SU-DHL-6 (cell line): ENCODE measurements around the gene OR6K2.

Source experiments
- H2AFZ ChIP-seq: fragments of 200-600 bp; sonication (generic); 2 replicates; pipeline ENCODE4 v1.6.1; 2014; ENCODE audit warnings: low read depth, mild to moderate bottlenecking, moderate library complexity, mixed read lengths, antibody characterized with exemption, low read length; ENCODE audit not compliant: severe bottlenecking
- H3F3A ChIP-seq: fragments of 200-600 bp; shearing (Covaris generic); 2 replicates; pipeline ENCODE4 v1.6.0; 2016; ENCODE audit warnings: antibody characterized with exemption, mild to moderate bottlenecking; ENCODE audit not compliant: insufficient read depth
- H3K27ac ChIP-seq: fragments of 200-600 bp; sonication (generic); 2 replicates; pipeline ENCODE4 v1.5.1; 2016; ENCODE audit warnings: low read depth, mild to moderate bottlenecking, low read length, moderate library complexity, mixed read lengths
- H3K27me3 ChIP-seq: fragments of 200-600 bp; sonication (generic), shearing (Covaris generic); 2 replicates; pipeline ENCODE4 v1.6.0; 2014; ENCODE audit warnings: mild to moderate bottlenecking, low read length
- H3K36me3 ChIP-seq: fragments of 200-600 bp; sonication (generic); 2 replicates; pipeline ENCODE4 v1.6.1; 2014; ENCODE audit warnings: mild to moderate bottlenecking, low read length, mixed read lengths
- H3K4me2 ChIP-seq: fragments of 300-600, 200-600 bp; shearing (Covaris generic), sonication (generic); 2 replicates; pipeline ENCODE4 v1.6.0; 2014; ENCODE audit warnings: low read length, low read depth, mild to moderate bottlenecking; ENCODE audit not compliant: poor library complexity, severe bottlenecking
- H3K4me3 ChIP-seq: fragments of 200-600 bp; sonication (generic); 2 replicates; pipeline ENCODE4 v1.5.1; 2014; ENCODE audit warnings: antibody characterized with exemption, low read length, mild to moderate bottlenecking, mixed read lengths; ENCODE audit not compliant: insufficient read depth, poor library complexity, severe bottlenecking
- H3K79me2 ChIP-seq: fragments of 200-600 bp; sonication (generic); 2 replicates; pipeline ENCODE4 v1.6.1; 2014; ENCODE audit warnings: mild to moderate bottlenecking, low read length, moderate library complexity; ENCODE audit not compliant: insufficient read depth
- H3K9ac ChIP-seq: fragments of 200-600 bp; sonication (generic); 2 replicates; pipeline ENCODE4 v1.7.0; 2014; ENCODE audit warnings: mild to moderate bottlenecking, low read length
- H3K9me2 ChIP-seq: fragments of 200-600 bp; sonication (generic); replicated peaks from 2 replicates; pipeline ENCODE4 v1.6.1; 2014; ENCODE audit warnings: low read length; ENCODE audit not compliant: insufficient read depth
- H3K9me3 ChIP-seq: fragments of 200-600 bp; sonication (generic); 2 replicates; pipeline ENCODE4 v1.6.1; 2014; ENCODE audit warnings: low read length, mixed read lengths; ENCODE audit not compliant: insufficient read depth
- H4K20me1 ChIP-seq: fragments of 200-600 bp; sonication (generic); 2 replicates; pipeline ENCODE4 v1.6.1; 2014; ENCODE audit warnings: low read depth, mild to moderate bottlenecking, antibody characterized with exemption, low read length, moderate library complexity, mixed read lengths
- CTCF ChIP-seq: fragments of 200-600 bp; sonication (generic); IDR thresholded peaks from one replicate; pipeline ENCODE4 v1.5.1; 2017; ENCODE audit warnings: antibody characterized with exemption, mild to moderate bottlenecking, low read length, moderate library complexity; ENCODE audit not compliant: insufficient read depth, poor library complexity, severe bottlenecking
- EZH2phosphoT487 ChIP-seq: fragments of 200-600 bp; sonication (generic), shearing (Covaris generic); conservative IDR thresholded peaks from 2 replicates; pipeline ENCODE4 v1.6.1; 2018; ENCODE audit warnings: mild to moderate bottlenecking, antibody characterized with exemption, low read length, moderate library complexity, mixed read lengths

Gene OR6K2

GRCh38 chr1:158675563-158676323 is 24.7 kb downstream of the OR6K2 start:
- H3K9ac ChIP-seq, result no peak overlapping the region
- no peak overlapping the region for H2AFZ ChIP-seq
- no peak overlapping the region for H3K4me2 ChIP-seq

GRCh38 chr1:158674302-158674701 is 26.1 kb downstream of the OR6K2 start:
- Histone ChIP-seq H3K36me3 (no peaks in the 10 kb centered on the region), H3K4me3 (no peak overlapping the region), H3K9me3 (no peaks in the 10 kb centered on the region), H3K27me3 (no peaks in the 10 kb centered on the region), H3K9ac (no peak overlapping the region), H3K79me2 (no peaks in the 10 kb centered on the region), H4K20me1 (no peaks in the 10 kb centered on the region), H3K9me2 (no peaks in the 10 kb centered on the region), H3K4me2 (no peak overlapping the region), H3K27ac (no peak overlapping the region), H3F3A (no peaks in the 10 kb centered on the region), H2AFZ (no peak overlapping the region)
- TF ChIP-seq CTCF, result no peak
- TF ChIP-seq EZH2phosphoT487, result no peak

More at GRCh38 chr1:158675563-158676323, 24.7 kb downstream of the OR6K2 start:
- TF ChIP-seq CTCF, result no peak
- TF ChIP-seq EZH2phosphoT487, result no peak
- H3F3A ChIP-seq, result no peaks in the 10 kb centered on the region
- H4K20me1 ChIP-seq, result no peaks in the 10 kb centered on the region
- H3K36me3 ChIP-seq, result no peaks in the 10 kb centered on the region
- no peaks in the 10 kb centered on the region for H3K9me2 ChIP-seq
- H3K9me3 ChIP-seq, result no peaks in the 10 kb centered on the region
- no peak overlapping the region for H3K4me3 ChIP-seq
- no peak overlapping the region for H3K27ac ChIP-seq
- H3K27me3 ChIP-seq, result no peaks in the 10 kb centered on the region
- H3K79me2 ChIP-seq, result no peaks in the 10 kb centered on the region

- no peak overlapping the region for H3K4me3 ChIP-seq
- no peaks in the 10 kb centered on the region for H3K36me3 ChIP-seq
- TF ChIP-seq EZH2phosphoT487 (no peak), CTCF (no peak)
- no peak overlapping the region for H2AFZ ChIP-seq
- H3K9me3 ChIP-seq, result no peaks in the 10 kb centered on the region
- H3K27ac ChIP-seq, result no peak overlapping the region
- no peak overlapping the region for H3K4me2 ChIP-seq
- H3K9me2 ChIP-seq, result no peaks in the 10 kb centered on the region
- H3F3A ChIP-seq, result no peaks in the 10 kb centered on the region
- no peaks in the 10 kb centered on the region for H3K27me3 ChIP-seq
- H4K20me1 ChIP-seq, result no peaks in the 10 kb centered on the region
- no peaks in the 10 kb centered on the region for H3K79me2 ChIP-seq
- no peak overlapping the region for H3K9ac ChIP-seq
Measured at GRCh38 chr1:158666037-158666436, 34.4 kb downstream of the OR6K2 start.
